OCI-LY1 (cell line): ENCODE data around the gene SEMA6C.

Source experiments
- H2AFZ ChIP-seq: fragments of 200-600 bp; sonication (generic), shearing (Covaris generic); 2 replicates; pipeline ENCODE4 v1.6.0; 2014; ENCODE audit warnings: antibody characterized with exemption, mild to moderate bottlenecking, low read length
- H3F3A ChIP-seq: fragments of 200-600 bp; sonication (generic), shearing (Covaris generic); 2 replicates; pipeline ENCODE4 v1.6.0; 2014; ENCODE audit warnings: mild to moderate bottlenecking, antibody characterized with exemption, low read length, moderate library complexity; ENCODE audit not compliant: insufficient read depth
- H3K27ac ChIP-seq: fragments of 200-600 bp; sonication (generic); 2 replicates; pipeline ENCODE4 v1.5.1; 2014; ENCODE audit warnings: low read length, mixed run types, mild to moderate bottlenecking, low read depth; ENCODE audit not compliant: poor library complexity, severe bottlenecking
- H3K27me3 ChIP-seq: fragments of 200-600 bp; sonication (generic); 2 replicates; pipeline ENCODE4 v1.6.0; 2014; ENCODE audit warnings: antibody characterized with exemption, mild to moderate bottlenecking, low read length, moderate library complexity; ENCODE audit not compliant: insufficient read depth
- H3K36me3 ChIP-seq: fragments of 200-600 bp; sonication (generic); 2 replicates; pipeline ENCODE4 v1.6.1; 2014; ENCODE audit warnings: mild to moderate bottlenecking, antibody characterized with exemption, low read length, moderate library complexity, mixed read lengths; ENCODE audit not compliant: insufficient read depth
- H3K4me1 ChIP-seq: fragments of 200-600 bp; sonication (generic); 2 replicates; pipeline ENCODE4 v1.5.1; 2014; ENCODE audit warnings: mild to moderate bottlenecking, low read length, moderate library complexity; ENCODE audit not compliant: insufficient read depth, severe bottlenecking
- H3K4me2 ChIP-seq: fragments of 200-600 bp; sonication (generic), shearing (Covaris generic); 2 replicates; pipeline ENCODE4 v1.6.1; 2014; ENCODE audit warnings: low read length
- H3K4me3 ChIP-seq: fragments of 200-600 bp; sonication (generic); 2 replicates; pipeline ENCODE4 v1.5.1; 2014; ENCODE audit warnings: low read length, low read depth, mild to moderate bottlenecking, mixed read lengths; ENCODE audit not compliant: poor library complexity, severe bottlenecking
- H3K79me2 ChIP-seq: fragments of 200-600 bp; shearing (Covaris generic); 2 replicates; pipeline ENCODE4 v1.6.1; 2016; ENCODE audit warnings: mixed run types, low read length, mixed read lengths; ENCODE audit not compliant: insufficient read depth
- H3K9ac ChIP-seq: fragments of 200-600 bp; sonication (generic), shearing (Covaris generic); 2 replicates; pipeline ENCODE4 v1.6.1; 2014; ENCODE audit warnings: mild to moderate bottlenecking, low read length, mixed read lengths
- H3K9me2 ChIP-seq: fragments of 200-600 bp; sonication (generic), shearing (Covaris generic); 2 replicates; pipeline ENCODE4 v1.6.1; 2014; ENCODE audit warnings: low read depth, mild to moderate bottlenecking, low read length, mixed read lengths
- H3K9me3 ChIP-seq: fragments of 200-600 bp; shearing (Covaris generic); 2 replicates; pipeline ENCODE4 v1.6.1; 2014; ENCODE audit warnings: low read length, mixed read lengths
- H4K20me1 ChIP-seq: fragments of 200-600 bp; sonication (generic), shearing (Covaris generic); 2 replicates; pipeline ENCODE4 v1.6.0; 2016; ENCODE audit warnings: mild to moderate bottlenecking, low read length; ENCODE audit not compliant: insufficient read depth
- CTCF ChIP-seq: fragments of 200-600 bp; sonication (generic), shearing (Covaris generic); IDR thresholded peaks from 2 replicates; pipeline ENCODE4 v1.5.1; 2017; ENCODE audit warnings: mild to moderate bottlenecking, antibody characterized with exemption, low read length, moderate library complexity, mixed read lengths
- EZH2 ChIP-seq: fragments of 200-600 bp; sonication (generic), shearing (Covaris generic); IDR thresholded peaks from 2 replicates; pipeline ENCODE4 v1.8.0; 2017; ENCODE audit warnings: borderline replicate concordance, mixed run types, mild to moderate bottlenecking, antibody characterized with exemption, low read length, moderate library complexity, mixed read lengths

SEMA6C gene

GRCh38 chr1:151167116-151167515 lies 20.7 kb upstream of the SEMA6C start:
- no peak overlapping the region for H2AFZ ChIP-seq
- H3K4me1 ChIP-seq, result peaks cover 27% of the 10 kb centered on the region
- peak overlapping the region; percentile 80 for H3K4me2 ChIP-seq
- no peaks in the 10 kb centered on the region for H4K20me1 ChIP-seq
- H3K9me3 ChIP-seq, result no peaks in the 10 kb centered on the region
- H3K9me2 ChIP-seq, result no peaks in the 10 kb centered on the region
- H3K27me3 ChIP-seq, result no peaks in the 10 kb centered on the region
- H3K36me3 ChIP-seq, result peaks cover 25% of the 10 kb centered on the region; the same call in 1 of the 2 replicates
- TF ChIP-seq CTCF (no peak), EZH2 (no peak)
- no peaks in the 10 kb centered on the region for H3F3A ChIP-seq
- H3K9ac ChIP-seq, result peak overlapping the region; percentile 82
- no peaks in the 10 kb centered on the region; the same call in 1 of the 2 replicates for H3K79me2 ChIP-seq
- H3K27ac ChIP-seq, result no peak overlapping the region
- peak overlapping the region; percentile 76 for H3K4me3 ChIP-seq

GRCh38 chr1:151166505-151166956 lies 20.1 kb upstream of the SEMA6C start:
- Histone ChIP-seq H3K79me2 (no peaks in the 10 kb centered on the region; the same call in 1 of the 2 replicates), H3K36me3 (peaks cover 25% of the 10 kb centered on the region; the same call in 1 of the 2 replicates), H3K4me1 (peaks cover 27% of the 10 kb centered on the region), H2AFZ (no peak overlapping the region), H3F3A (no peaks in the 10 kb centered on the region), H3K27ac (peak overlapping the region; percentile 10), H3K9ac (peak overlapping the region; percentile 82), H3K4me3 (peak overlapping the region; percentile 76), H4K20me1 (no peaks in the 10 kb centered on the region), H3K9me3 (no peaks in the 10 kb centered on the region), H3K4me2 (peak overlapping the region; percentile 80), H3K9me2 (no peaks in the 10 kb centered on the region), H3K27me3 (no peaks in the 10 kb centered on the region)
- no peak for TF ChIP-seq CTCF
- no peak for TF ChIP-seq EZH2

- no peaks in the 10 kb centered on the region for H3F3A ChIP-seq
- peak within 1 kb of the TSS; percentile 82 for H3K9ac ChIP-seq
- H3K79me2 ChIP-seq, result no peaks in the 10 kb centered on the region; the same call in 1 of the 2 replicates
- peak within 1 kb of the TSS; percentile 50; the same call in 1 of the 2 replicates for H2AFZ ChIP-seq
- peaks cover 27% of the 10 kb centered on the region for H3K4me1 ChIP-seq
- H3K9me2 ChIP-seq, result no peaks in the 10 kb centered on the region
- no peaks in the 10 kb centered on the region for H3K27me3 ChIP-seq
- peak within 1 kb of the TSS; percentile 10 for H3K27ac ChIP-seq
- no peaks in the 10 kb centered on the region for H3K9me3 ChIP-seq
- H3K4me3 ChIP-seq, result peak within 1 kb of the TSS; percentile 76
- TF ChIP-seq EZH2 (no peak), CTCF (no peak)
- H3K36me3 ChIP-seq, result peaks cover 23% of the 10 kb centered on the region; the same call in 1 of the 2 replicates
- H4K20me1 ChIP-seq, result no peaks in the 10 kb centered on the region
- peak within 1 kb of the TSS; percentile 80 for H3K4me2 ChIP-seq
Measured at GRCh38 chr1:151165738-151166504, 19.5 kb upstream of the SEMA6C start, which contains the start of the genes LYSMD1 and SCNM1. Gene LYSMD1, minus strand, starts transcription at chr1:151165902. Its CDS starts 644 bp downstream, at chr1:151165258. Gene SCNM1, plus strand, starts transcription at chr1:151166144. Its CDS starts 9 bp downstream, at chr1:151166153.
